ENCODE results near the gene SERPINE1. TPM values are rescaled to one million over a fixed set of nuclear protein-coding genes. Genes with fewer than 3 reads are reported as not detected.
A peak's percentile ranks its signal among the peaks of the same experiment; 100 is the strongest.

Gene SERPINE1
- total RNA-seq, 1 donor: 278 TPM

GRCh38 chr7:101138213-101138870 lies 11.4 kb downstream of the SERPINE1 start:
- H3K36me3 ChIP-seq (ENCODE audit: insufficient read depth, low read length): peaks cover 43% of the 10 kb centered on the region
- H4K20me1 ChIP-seq (ENCODE audit: insufficient read depth, low read length): peaks cover 29% of the 10 kb centered on the region
- H3K9me3 ChIP-seq (ENCODE audit: low read depth, low read length): no peaks in the 10 kb centered on the region
- H3K4me2 ChIP-seq (ENCODE audit: insufficient read depth, low read length): peak overlapping the region; percentile 18
- H3K4me3 ChIP-seq (ENCODE audit: insufficient read depth, low read length): no peak overlapping the region
- no peaks in the 10 kb centered on the region for H3K27me3 ChIP-seq (ENCODE audit: insufficient read depth, low read length)
- no peak overlapping the region for H2AFZ ChIP-seq (ENCODE audit: low read length)
- TF ChIP-seq, protein P1, sequence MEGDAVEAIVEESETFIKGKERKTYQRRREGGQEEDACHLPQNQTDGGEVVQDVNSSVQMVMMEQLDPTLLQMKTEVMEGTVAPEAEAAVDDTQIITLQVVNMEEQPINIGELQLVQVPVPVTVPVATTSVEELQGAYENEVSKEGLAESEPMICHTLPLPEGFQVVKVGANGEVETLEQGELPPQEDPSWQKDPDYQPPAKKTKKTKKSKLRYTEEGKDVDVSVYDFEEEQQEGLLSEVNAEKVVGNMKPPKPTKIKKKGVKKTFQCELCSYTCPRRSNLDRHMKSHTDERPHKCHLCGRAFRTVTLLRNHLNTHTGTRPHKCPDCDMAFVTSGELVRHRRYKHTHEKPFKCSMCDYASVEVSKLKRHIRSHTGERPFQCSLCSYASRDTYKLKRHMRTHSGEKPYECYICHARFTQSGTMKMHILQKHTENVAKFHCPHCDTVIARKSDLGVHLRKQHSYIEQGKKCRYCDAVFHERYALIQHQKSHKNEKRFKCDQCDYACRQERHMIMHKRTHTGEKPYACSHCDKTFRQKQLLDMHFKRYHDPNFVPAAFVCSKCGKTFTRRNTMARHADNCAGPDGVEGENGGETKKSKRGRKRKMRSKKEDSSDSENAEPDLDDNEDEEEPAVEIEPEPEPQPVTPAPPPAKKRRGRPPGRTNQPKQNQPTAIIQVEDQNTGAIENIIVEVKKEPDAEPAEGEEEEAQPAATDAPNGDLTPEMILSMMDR (IDR thresholded peaks at IDR 0.05; ENCODE audit: extremely low read depth, low read depth, low read length): peak; percentile 45
- DNase-seq (ENCODE audit: insufficient read length, low spot score, missing footprints): peak; percentile 94
- H3K27ac ChIP-seq (ENCODE audit: low read depth, low read length): peak overlapping the region; percentile 79
- no peaks in the 10 kb centered on the region for H3K79me2 ChIP-seq (ENCODE audit: insufficient read depth, low read length)
- peaks cover 40% of the 10 kb centered on the region for H3K4me1 ChIP-seq (ENCODE audit: insufficient read depth, low read length)

DNA sequence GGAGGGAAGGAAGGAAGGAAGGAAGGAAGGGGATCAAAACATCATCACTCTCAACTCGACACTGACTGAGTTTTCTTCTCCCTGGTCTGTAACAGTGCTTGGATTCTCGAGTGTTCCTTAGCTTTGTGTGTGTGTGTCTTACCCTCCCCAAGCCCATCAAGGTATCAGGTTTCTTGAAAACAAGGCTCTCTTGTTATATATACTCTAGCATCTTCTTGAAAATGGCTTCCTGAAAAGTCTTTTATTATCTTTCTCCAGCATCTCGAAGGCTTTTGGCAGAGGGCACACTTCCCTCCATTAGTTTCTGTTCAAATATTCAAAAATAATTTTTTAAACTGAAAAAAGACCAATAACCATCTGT lies 13.4 kb downstream of the SERPINE1 start:
- H3K27ac ChIP-seq (ENCODE audit: low read depth, low read length): peak overlapping the region; percentile 11
- H3K4me2 ChIP-seq (ENCODE audit: insufficient read depth, low read length): no peak overlapping the region
- H2AFZ ChIP-seq (ENCODE audit: low read length): no peak overlapping the region
- H3K36me3 ChIP-seq (ENCODE audit: insufficient read depth, low read length): peaks cover 26% of the 10 kb centered on the region
- peaks cover 26% of the 10 kb centered on the region for H3K4me1 ChIP-seq (ENCODE audit: insufficient read depth, low read length)
- H3K9me3 ChIP-seq (ENCODE audit: low read depth, low read length): no peaks in the 10 kb centered on the region
- peaks cover 14% of the 10 kb centered on the region for H4K20me1 ChIP-seq (ENCODE audit: insufficient read depth, low read length)
- TF ChIP-seq, protein P1 (IDR thresholded peaks at IDR 0.05; ENCODE audit: extremely low read depth, low read depth, low read length): no peak
- H3K4me3 ChIP-seq (ENCODE audit: insufficient read depth, low read length): no peak overlapping the region
- H3K79me2 ChIP-seq (ENCODE audit: insufficient read depth, low read length): no peaks in the 10 kb centered on the region
- no peaks in the 10 kb centered on the region for H3K27me3 ChIP-seq (ENCODE audit: insufficient read depth, low read length)
- no peak for DNase-seq (ENCODE audit: insufficient read length, low spot score, missing footprints)

GRCh38 chr7:101140746-101141382 lies 14.0 kb downstream of the SERPINE1 start:
- Histone ChIP-seq H3K9me3 (ENCODE audit: low read depth, low read length) (no peaks in the 10 kb centered on the region), H3K4me3 (ENCODE audit: insufficient read depth, low read length) (no peak overlapping the region), H4K20me1 (ENCODE audit: insufficient read depth, low read length) (peaks cover 9% of the 10 kb centered on the region), H3K36me3 (ENCODE audit: insufficient read depth, low read length) (peaks cover 20% of the 10 kb centered on the region), H3K27me3 (ENCODE audit: insufficient read depth, low read length) (no peaks in the 10 kb centered on the region), H3K79me2 (ENCODE audit: insufficient read depth, low read length) (no peaks in the 10 kb centered on the region), H3K27ac (ENCODE audit: low read depth, low read length) (no peak overlapping the region), H2AFZ (ENCODE audit: low read length) (no peak overlapping the region), H3K4me1 (ENCODE audit: insufficient read depth, low read length) (peaks cover 22% of the 10 kb centered on the region), H3K4me2 (ENCODE audit: insufficient read depth, low read length) (no peak overlapping the region)
- TF ChIP-seq, protein P1 (IDR thresholded peaks at IDR 0.05; ENCODE audit: extremely low read depth, low read depth, low read length): no peak
- DNase-seq (ENCODE audit: insufficient read length, low spot score, missing footprints): no peak

- Histone ChIP-seq H3K79me2 (ENCODE audit: insufficient read depth, low read length) (peaks cover 25% of the 10 kb centered on the region), H3K4me3 (ENCODE audit: insufficient read depth, low read length) (no peak overlapping the region), H3K27ac (ENCODE audit: low read depth, low read length) (no peak overlapping the region), H2AFZ (ENCODE audit: low read length) (no peak overlapping the region), H4K20me1 (ENCODE audit: insufficient read depth, low read length) (peaks cover 2% of the 10 kb centered on the region), H3K4me1 (ENCODE audit: insufficient read depth, low read length) (peaks cover 9% of the 10 kb centered on the region), H3K36me3 (ENCODE audit: insufficient read depth, low read length) (peaks cover 6% of the 10 kb centered on the region), H3K9me3 (ENCODE audit: low read depth, low read length) (no peaks in the 10 kb centered on the region), H3K27me3 (ENCODE audit: insufficient read depth, low read length) (peaks cover 12% of the 10 kb centered on the region), H3K4me2 (ENCODE audit: insufficient read depth, low read length) (no peak overlapping the region)
- TF ChIP-seq, protein P1 (IDR thresholded peaks at IDR 0.05; ENCODE audit: extremely low read depth, low read depth, low read length): no peak
- no peak for DNase-seq (ENCODE audit: insufficient read length, low spot score, missing footprints)
Observed at GRCh38 chr7:101151908-101152651, 25.2 kb downstream of the SERPINE1 start.
